MV-4-11 (cell line): ENCODE data around the gene TACR1.
"Not testable (repeated sequence)": the region's sequence is repeated elsewhere in the genome, so short reads cannot be mapped to it uniquely, and the experiment has no call there.

ENCODE experiments used
- DNase-seq: peaks from one replicate; lab custom pipeline; 2025; lab: John Stamatoyannopoulos, UW

The TACR1 gene

GRCh38 chr2:75146221-75146605 lies 53.1 kb downstream of the TACR1 start:
- DNase-seq: not testable (repeated sequence)

DNA sequence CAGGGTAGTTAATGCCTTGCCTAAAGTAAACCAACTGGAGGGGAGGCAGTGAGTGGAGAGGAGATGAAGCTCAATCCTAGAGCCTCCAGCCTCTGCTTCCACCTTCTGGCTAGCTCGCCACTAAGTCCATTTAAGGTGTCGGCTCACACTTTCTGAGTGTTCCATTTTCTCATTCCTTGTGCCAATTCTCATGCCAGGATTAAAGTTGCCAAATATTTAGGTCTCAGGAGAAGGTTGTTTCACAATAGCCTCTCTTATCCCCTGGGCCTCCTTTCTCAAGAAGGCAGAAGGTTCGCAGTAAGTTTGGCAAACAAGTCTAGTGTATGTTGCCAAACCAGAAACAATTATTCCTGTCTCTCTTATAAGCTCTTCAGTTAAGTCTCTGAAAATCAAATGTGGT lies 57.2 kb downstream of the TACR1 start:
- DNase-seq: no peak

- DNase-seq: no peak
Measured at GRCh38 chr2:75140288-75140687, 59.0 kb downstream of the TACR1 start.

- DNase-seq: no peak
Measured at GRCh38 chr2:75139171-75139570, 60.1 kb downstream of the TACR1 start.

DNA sequence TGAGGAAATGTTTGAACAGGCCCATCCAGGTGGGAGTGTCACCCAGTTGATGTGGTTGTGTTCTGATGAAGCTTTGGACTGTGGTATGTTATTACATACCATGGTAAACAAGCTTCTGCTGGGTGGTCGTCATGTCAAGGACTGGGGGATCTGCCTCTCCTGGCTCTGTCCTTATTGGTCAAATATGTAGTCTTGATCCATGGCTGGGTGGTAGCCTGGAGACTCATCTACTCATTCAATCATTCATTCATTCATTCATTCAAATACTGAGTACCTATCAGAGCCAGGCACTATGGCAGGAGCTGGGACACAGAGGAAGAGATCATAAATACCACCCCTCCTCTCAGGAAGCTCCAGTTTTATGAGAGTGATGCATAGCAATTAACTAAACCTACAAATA lies 60.8 kb downstream of the TACR1 start:
- DNase-seq: no peak

GRCh38 chr2:75135776-75136400 lies 63.4 kb downstream of the TACR1 start:
- DNase-seq: no peak

- DNase-seq: no peak
Measured at GRCh38 chr2:75134860-75135259, 64.5 kb downstream of the TACR1 start.

DNA sequence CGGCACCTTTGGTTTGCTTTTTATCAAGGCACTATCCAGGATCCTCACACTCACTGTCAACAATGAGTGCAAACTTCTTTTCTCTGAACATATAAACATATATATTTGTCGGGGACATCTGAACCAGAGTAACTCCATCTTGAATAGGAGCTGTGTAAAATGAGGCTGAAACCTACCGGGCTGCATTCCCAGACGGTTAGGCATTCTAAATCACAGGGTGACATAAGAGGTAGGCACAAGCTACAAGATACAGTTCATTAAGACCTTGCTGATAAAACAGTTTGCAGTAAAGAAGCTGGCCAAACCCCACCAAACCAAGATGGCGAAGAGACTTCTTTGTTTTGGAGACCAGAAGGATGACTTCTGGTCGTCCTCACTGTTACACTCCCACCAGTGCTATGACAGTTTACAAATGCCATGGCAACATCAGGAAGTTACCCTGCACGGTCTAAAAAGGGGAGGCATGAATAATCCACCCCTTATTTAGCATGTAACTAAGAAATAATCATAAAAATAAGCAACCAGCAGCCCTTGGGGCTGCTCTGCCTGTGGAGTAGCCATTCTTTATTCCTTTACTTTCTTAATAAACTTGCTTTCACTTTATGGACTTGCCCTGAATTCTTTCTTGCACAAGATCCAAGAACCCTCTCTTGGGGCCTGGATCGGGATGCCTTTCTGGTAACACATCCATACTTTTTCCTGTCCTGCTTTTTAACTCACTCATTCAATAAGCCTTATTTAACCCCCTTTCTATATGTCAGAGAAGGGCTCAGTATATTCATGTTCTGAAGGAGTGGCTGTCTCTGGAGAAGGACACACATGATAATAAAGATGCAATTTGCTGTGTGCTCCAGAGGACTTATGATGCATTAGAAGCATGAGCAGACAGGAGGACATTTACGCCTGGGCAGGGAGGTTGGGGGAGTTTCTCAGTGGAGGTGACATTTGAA lies 65.4 kb downstream of the TACR1 start:
- no peak for DNase-seq

DNA sequence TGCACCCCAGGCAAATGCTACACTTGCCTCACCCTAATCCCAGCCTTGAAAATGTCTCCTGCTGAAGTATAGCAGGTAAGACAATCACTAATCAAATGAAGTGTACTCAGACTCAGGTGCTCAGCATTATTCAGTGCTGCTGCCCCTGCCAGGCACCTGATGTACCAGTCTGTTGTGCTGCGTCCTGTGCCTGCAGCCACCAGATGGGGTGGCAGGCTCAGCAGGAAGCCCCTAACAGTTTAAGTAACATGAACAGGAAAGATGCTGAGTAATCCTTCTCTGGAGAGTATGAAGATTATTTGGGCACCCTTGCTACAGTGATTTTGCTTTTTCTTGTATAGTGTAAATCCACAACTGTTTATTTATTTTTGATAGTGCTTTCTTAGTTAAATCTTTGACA lies 69.1 kb downstream of the TACR1 start:
- DNase-seq: no peak

DNA sequence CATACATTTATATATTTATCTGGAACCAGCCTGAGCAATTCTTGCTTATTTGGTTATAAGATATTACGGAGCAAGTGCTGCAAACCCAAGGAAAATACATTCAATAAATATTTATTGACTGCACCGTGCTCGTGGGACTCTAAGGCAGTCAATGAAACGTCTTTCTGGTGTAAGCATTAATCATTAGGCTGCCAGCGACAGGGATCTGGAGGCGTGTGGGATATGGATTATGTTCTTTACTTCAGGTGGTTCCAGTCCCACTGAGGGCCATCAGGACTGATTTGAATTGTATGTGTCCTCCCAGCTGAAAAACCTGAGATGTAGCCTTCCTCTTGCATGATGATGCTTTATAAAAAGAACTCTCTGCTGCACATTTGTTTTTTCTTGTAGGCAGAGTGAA lies 75.4 kb downstream of the TACR1 start:
- no peak for DNase-seq

GRCh38 chr2:75113231-75113869 lies 86.0 kb downstream of the TACR1 start:
- no peak for DNase-seq

DNA sequence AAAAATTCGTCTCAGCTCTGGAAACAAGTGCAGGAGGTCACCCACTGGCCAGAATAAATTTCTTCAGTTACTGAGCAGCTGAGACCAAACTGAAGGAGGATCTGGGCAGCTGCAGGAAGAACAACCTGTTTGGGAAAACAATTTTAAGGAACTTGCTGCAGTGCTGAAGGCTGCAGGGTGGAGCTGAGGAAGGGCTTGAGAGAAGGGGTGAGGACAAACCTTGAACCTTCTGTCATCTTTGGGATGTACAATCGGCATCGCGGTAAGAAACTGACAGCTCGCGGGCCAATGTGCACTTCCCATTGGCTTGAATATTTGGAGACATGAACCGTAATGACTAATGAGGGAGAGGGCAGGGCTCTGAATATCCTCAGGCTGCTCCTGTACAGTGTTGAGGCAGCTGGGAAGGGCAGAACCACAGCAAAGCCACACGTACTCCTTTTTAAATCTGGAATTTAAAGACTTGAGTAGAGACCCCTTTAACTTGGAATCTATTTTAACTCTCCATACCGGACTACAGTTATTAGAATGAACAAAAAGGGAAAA lies 90.3 kb downstream of the TACR1 start:
- DNase-seq: no peak

DNA sequence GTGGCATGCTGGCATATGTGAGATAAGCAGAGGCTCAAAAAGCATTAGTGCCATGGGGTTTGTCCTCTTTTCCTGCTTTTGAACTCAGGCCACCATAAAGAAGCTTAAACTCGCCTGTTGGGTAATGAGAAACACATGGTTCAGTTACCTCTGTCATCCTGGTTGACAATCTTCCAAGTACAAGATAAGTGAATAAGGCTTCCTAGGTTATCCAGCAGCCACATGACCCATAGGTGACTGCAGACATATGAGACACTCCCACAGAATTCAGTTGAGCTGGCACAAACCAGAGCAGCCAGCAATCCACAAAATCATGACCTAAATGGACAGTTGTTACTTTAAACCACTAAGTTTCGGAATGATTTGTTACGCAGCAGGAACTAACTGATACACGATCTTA lies 97.3 kb downstream of the TACR1 start:
- no peak for DNase-seq

DNA sequence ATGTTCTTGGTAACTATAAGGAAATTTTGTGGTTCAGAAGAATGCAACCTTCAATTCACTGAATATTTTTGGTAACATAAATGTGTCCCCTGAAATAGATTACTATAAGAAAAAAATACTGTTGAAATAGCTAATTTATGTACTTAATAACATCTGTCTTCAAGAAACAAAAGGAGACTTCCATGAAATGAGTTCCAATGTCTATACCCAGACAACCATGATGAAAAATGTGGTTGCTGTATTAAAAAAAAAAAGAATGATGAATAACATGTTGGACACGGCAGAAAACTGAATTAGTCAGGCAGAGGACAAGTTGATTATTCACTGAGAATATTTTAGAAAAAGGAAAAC lies 98.5 kb downstream of the TACR1 start:
- DNase-seq: no peak

GRCh38 chr2:75100011-75100800 lies 99.1 kb downstream of the TACR1 start:
- DNase-seq: no peak

GRCh38 chr2:75099521-75099922 lies 99.8 kb downstream of the TACR1 start:
- DNase-seq: no peak

DNA sequence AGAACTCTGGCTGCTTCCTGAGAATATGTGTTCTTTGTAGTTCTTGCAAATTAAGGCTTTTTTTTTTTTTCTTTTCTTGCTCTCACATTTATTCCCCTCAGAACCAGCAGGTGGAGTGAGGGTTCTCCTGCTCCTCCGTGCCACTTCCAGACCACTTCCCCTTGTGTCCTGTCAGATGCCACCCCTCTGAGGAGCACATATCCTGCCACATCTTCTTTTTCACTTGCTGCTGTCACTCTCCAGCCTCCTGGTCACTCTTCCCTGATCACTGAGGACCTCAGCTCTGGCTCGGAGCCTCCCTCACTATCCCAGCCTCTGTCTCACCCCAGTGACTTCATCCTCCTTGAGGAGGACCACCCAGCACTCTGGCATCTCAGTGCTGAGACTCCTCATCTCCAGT lies 100.5 kb downstream of the TACR1 start:
- peak; percentile 50 for DNase-seq

- DNase-seq: no peak
Measured at GRCh38 chr2:75097831-75098230, 101.5 kb downstream of the TACR1 start.

DNA sequence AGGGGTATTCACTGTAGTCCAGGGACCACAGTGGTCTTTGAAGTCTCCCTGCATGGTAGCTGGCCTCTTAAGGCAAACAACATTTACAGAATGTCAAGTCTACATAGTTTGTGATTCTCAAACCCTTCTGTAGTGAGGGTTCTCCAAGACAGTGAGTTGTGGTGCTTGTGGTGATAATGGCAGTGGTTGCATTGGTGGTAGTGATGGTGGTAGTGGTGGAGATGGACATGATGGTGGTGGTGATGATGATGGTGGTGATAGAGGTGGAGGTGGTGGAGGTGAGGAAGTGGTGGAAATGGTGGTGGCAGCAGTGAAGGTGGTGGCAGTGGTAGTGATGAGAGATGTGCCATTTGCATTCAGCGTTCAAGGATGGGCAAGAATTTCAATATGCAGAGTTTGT lies 104.9 kb downstream of the TACR1 start:
- DNase-seq: no peak

- no peak for DNase-seq
Measured at GRCh38 chr2:75090770-75091515, 108.4 kb downstream of the TACR1 start.

GRCh38 chr2:75089471-75089870 lies 109.8 kb downstream of the TACR1 start:
- DNase-seq: no peak
